ENCODE measurements around the gene PTPRG.

DNA sequence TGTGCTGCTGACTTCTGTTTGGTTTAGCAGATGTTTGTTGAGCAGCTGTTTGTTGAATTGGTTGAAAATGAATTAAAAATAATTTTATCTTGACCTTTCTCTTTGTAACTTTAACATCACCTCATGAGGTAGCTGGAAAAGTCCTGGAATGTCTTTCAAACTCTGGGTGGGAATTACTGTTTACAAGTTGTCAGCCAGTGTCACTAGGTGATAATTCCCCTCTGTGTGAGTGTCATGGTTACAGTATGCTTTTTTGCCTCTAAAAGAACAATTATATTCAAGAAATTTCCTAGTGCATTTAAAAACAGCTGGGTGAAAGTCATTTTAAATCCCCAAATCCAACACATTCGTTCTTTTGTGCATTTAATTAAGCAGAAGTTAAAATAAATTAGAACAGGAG lies 113.2 kb downstream of the PTPRG start:
- TF ChIP-seq TCF12 (IDR thresholded peaks at IDR 0.05; ENCODE audit: low read depth) (no peak), REST (IDR thresholded peaks at IDR 0.05; ENCODE audit: low read depth) (no peak), CEBPB (IDR thresholded peaks at IDR 0.05) (no peak), RAD21 (IDR thresholded peaks at IDR 0.05; ENCODE audit: low read depth) (no peak), EGR1 (IDR thresholded peaks at IDR 0.05) (no peak), TAF1 (IDR thresholded peaks at IDR 0.05; ENCODE audit: low read depth) (no peak), YY1 (IDR thresholded peaks at IDR 0.05; ENCODE audit: low read depth) (no peak), TEAD4 (IDR thresholded peaks at IDR 0.05) (no peak), EP300 (IDR thresholded peaks at IDR 0.05; ENCODE audit: borderline replicate concordance) (no peak), NFIC (IDR thresholded peaks at IDR 0.05) (no peak)
- TF ChIP-seq, protein P1, sequence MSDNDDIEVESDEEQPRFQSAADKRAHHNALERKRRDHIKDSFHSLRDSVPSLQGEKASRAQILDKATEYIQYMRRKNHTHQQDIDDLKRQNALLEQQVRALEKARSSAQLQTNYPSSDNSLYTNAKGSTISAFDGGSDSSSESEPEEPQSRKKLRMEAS (IDR thresholded peaks at IDR 0.05) = no peak
